H1 (cell line): ENCODE measurements around the gene AQP12A. TPM values are rescaled to one million over a fixed set of nuclear protein-coding genes. Genes with fewer than 3 reads are reported as not detected.

Experiments
- SUZ12 ChIP-seq: fragments of 200-600 bp; sonication (generic); IDR thresholded peaks from 2 replicates; pipeline ENCODE4 v1.6.1; 2012; ENCODE audit warnings: mild to moderate bottlenecking, inconsistent platforms, low read length, moderate library complexity, mixed read lengths
- polyA plus RNA-seq, 7 experiments: library from polyadenylated mRNA; depleted of rRNA in 3 of 7; stranded (reverse) in 5 of 7; unstranded in 2 of 7; fragments of >200 nt in 5 of 7; fragments of 200-250 nt in 2 of 7; gene quantifications; 1 replicate in 5 of 7; 2 replicates in 1 of 7; 4 replicates in 1 of 7; pipeline versions ENCODE4 v1.2.1 to v1.2.3, GENCODE V29; 2011 to 2013; ENCODE audit warnings: missing spikeins in 2 of 7, mixed read lengths in 2 of 7
- total RNA-seq: library from RNA; stranded (reverse); fragmentation: NEBNext Ultra II Directional; extraction: Animal tissue kit (Norgen Biotek cat#: 25700); gene quantifications from 2 replicates; pipeline ENCODE4 v1.2.1, GENCODE V29; 2021
- TF ChIP-seq, protein P1 (sequence below): IDR thresholded peaks from 2 replicates; pipeline ENCODE4 v1.6.1; 2011; ENCODE audit warnings: low read depth, mild to moderate bottlenecking, low read length; ENCODE audit not compliant: insufficient read depth

Gene AQP12A
- total and polyA plus RNA-seq, 2 of the 8 experiments (the other 6 are each of a cell fraction or from before 2014, with no cell fraction given), result not detected

DNA sequence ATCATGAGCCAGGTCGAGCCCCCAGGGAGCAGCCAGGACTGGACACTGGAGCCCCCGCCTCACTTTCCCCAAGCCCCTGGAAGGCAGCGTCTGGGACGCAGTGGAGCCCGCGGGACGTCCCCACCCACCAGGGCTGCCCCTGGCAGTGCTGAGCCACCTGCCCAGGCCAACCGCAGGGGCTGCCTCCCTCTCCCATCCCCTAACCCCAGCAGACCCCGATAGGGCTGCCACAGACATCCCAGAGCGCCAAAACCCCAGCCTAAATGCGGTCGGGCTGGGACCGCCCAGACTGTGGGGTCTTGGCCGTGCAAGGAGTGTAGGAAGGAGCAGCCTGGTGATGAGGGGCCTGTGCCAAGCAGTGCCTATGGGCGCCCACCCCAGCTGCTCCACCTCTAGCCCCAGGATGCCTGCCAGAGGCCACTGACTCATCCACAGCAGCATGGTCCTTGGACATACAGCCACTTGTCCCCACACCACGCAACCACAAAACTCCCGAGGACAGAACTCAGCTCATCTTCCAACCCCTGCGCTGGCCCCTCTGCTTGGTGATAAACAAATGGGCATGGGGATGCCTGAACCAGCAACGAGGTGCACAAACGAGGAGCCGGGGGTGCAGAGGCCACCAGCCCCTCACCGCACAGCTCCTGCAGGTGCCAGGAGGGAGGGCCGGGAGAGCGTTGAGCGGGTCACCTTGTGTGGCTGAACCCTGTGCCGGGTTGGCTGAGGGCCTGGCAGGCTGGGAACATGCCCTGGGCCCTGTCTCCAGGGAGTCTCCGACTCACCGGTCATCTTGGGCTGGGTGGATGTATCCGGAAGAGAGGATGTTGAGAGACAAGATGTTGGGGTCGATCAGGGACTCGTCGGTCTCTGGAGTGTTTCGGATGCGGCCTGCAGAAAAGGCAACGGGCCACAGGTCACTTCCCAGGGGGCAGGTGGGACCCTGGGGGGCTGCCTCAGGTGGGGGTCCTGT, 44.9 kb downstream of the AQP12A start (continued):
- TF ChIP-seq, protein P1, sequence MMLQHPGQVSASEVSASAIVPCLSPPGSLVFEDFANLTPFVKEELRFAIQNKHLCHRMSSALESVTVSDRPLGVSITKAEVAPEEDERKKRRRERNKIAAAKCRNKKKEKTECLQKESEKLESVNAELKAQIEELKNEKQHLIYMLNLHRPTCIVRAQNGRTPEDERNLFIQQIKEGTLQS, result no peak
- TF ChIP-seq SUZ12, result no peak
